Suprapubic skin (tissue), 4 donors: ENCODE data around the gene SCAPER. TPM values are rescaled to one million over a fixed set of nuclear protein-coding genes. Genes with fewer than 3 reads are reported as not detected.
"Not testable (repeated sequence)": the region's sequence is repeated elsewhere in the genome, so short reads cannot be mapped to it uniquely, and the experiment has no call there.

Experiments used
- DNase-seq, 2 donors: peaks; one replicate each; pipeline ENCODE4 v3.0.0-alpha.2; 2019; ENCODE audit warnings: low spot score in 2 of 2
- H3K27ac ChIP-seq: fragments of 200-600 bp; sonication (generic); one replicate; pipeline ENCODE4 v1.5.1; 2019
- H3K27me3 ChIP-seq: fragments of 200-600 bp; sonication (generic); one replicate; pipeline ENCODE4 v1.5.1; 2019
- H3K36me3 ChIP-seq: fragments of 200-600 bp; sonication (generic); one replicate; pipeline ENCODE4 v1.5.1; 2019
- H3K4me1 ChIP-seq: fragments of 200-600 bp; sonication (generic); one replicate; pipeline ENCODE4 v1.5.1; 2019
- H3K4me3 ChIP-seq: fragments of 200-600 bp; sonication (generic); one replicate; pipeline ENCODE4 v1.5.1; 2019; ENCODE audit warnings: mild to moderate bottlenecking
- H3K9me3 ChIP-seq: fragments of 200-600 bp; sonication (generic); one replicate; pipeline ENCODE4 v1.5.1; 2019
- CTCF ChIP-seq, 2 donors: fragments of 200-600 bp in 1 of 2; fragments of 450-650 bp in 1 of 2; sonication (generic) in 1 of 2; IDR thresholded peaks; one replicate each; pipeline ENCODE4 v1.5.1; 2016 to 2019; ENCODE audit warnings: antibody characterized with exemption in 2 of 2, mild to moderate bottlenecking in 1 of 2, moderate library complexity in 1 of 2
- EP300 ChIP-seq: sonication (generic); formaldehyde crosslinking; IDR thresholded peaks from one replicate; pipeline ENCODE4 v1.6.1; 2017; ENCODE audit warnings: antibody characterized with exemption
- POLR2A ChIP-seq, 2 donors: fragments of 450-650 bp; IDR thresholded peaks; one replicate each; pipeline ENCODE4 v1.6.1; 2017; ENCODE audit warnings: antibody characterized with exemption in 2 of 2, mild to moderate bottlenecking in 2 of 2, moderate library complexity in 2 of 2
- POLR2AphosphoS5 ChIP-seq, 3 donors: sonication (generic); formaldehyde crosslinking; IDR thresholded peaks; one replicate each; pipeline ENCODE4 v1.6.1; 2017; ENCODE audit warnings: antibody characterized with exemption in 3 of 3
- WGBS: methylation state at CpG from one replicate; pipeline ENCODE4 v1.1.5; 2018; 5-methylcytosine and 5-hydroxymethylcytosine counted together
- total RNA-seq, 4 donors: library from RNA; depleted of rRNA; stranded (reverse); fragments of >200 nt; gene quantifications; one replicate each; pipeline ENCODE4 v1.1.0, GENCODE V29; 2016

SCAPER gene
- total RNA-seq, 4 donors from 2014 or later, result 26.3 to 61.4 (median 37.3) TPM

- Histone ChIP-seq H3K27me3 (no peaks in the 10 kb centered on the region), H3K4me1 (no peaks in the 10 kb centered on the region), H3K9me3 (no peaks in the 10 kb centered on the region), H3K36me3 (peaks cover 15% of the 10 kb centered on the region), H3K27ac (no peak overlapping the region), H3K4me3 (no peak overlapping the region)
- no peak for TF ChIP-seq POLR2AphosphoS5 (IDR thresholded peaks at IDR 0.05)
- TF ChIP-seq POLR2A (IDR thresholded peaks at IDR 0.05), result no peak
- DNase-seq, result no peak
Measured at GRCh38 chr15:76756381-76756780, 148.8 kb downstream of the SCAPER start.

- no peak for TF ChIP-seq CTCF (IDR thresholded peaks at IDR 0.05)
- TF ChIP-seq EP300, result no peak
- no peak for TF ChIP-seq POLR2AphosphoS5 (IDR thresholded peaks at IDR 0.05)
- TF ChIP-seq POLR2A (IDR thresholded peaks at IDR 0.05), result no peak
- Histone ChIP-seq H3K4me1 (no peaks in the 10 kb centered on the region), H3K9me3 (no peaks in the 10 kb centered on the region), H3K27ac (no peak overlapping the region), H3K4me3 (no peak overlapping the region), H3K36me3 (peaks cover 12% of the 10 kb centered on the region), H3K27me3 (no peaks in the 10 kb centered on the region)
- DNase-seq, result no peak
- 91% methylated on average over 6 of the region's 6 CpGs for WGBS
Measured at GRCh38 chr15:76753771-76754170, 151.4 kb downstream of the SCAPER start.

GRCh38 chr15:76753131-76753530 lies 152.0 kb downstream of the SCAPER start:
- Histone ChIP-seq H3K4me1 (no peaks in the 10 kb centered on the region), H3K9me3 (no peaks in the 10 kb centered on the region), H3K4me3 (no peak overlapping the region), H3K27me3 (no peaks in the 10 kb centered on the region), H3K27ac (no peak overlapping the region), H3K36me3 (peaks cover 10% of the 10 kb centered on the region)
- DNase-seq, result no peak
- WGBS, result 94% methylated on average over 1 of the region's 1 CpG
- TF ChIP-seq POLR2A (IDR thresholded peaks at IDR 0.05) (no peak), EP300 (no peak), POLR2AphosphoS5 (IDR thresholded peaks at IDR 0.05) (no peak)

DNA sequence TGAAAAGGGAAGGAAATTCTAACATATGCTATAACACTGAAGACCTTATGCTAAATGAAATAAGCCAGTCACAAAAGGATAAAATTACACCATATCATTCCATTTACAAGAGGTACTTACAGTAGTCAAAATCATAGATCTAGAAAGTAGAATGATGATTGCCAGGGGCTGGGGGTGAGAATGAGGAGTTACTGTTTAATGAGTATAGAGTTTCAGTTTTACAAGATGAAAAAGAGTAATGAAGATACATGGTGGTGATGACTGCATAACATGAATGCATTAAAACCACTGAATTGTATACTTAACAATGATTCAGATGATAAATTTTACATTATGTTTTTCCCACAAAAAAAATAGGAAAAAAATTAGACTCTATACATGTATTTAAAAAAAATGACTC lies 152.6 kb downstream of the SCAPER start:
- H3K27ac ChIP-seq, result no peak overlapping the region
- H3K4me1 ChIP-seq, result no peaks in the 10 kb centered on the region
- DNase-seq, result no peak
- no peak overlapping the region for H3K4me3 ChIP-seq
- H3K27me3 ChIP-seq, result no peaks in the 10 kb centered on the region
- no peaks in the 10 kb centered on the region for H3K9me3 ChIP-seq
- no peak for TF ChIP-seq EP300
- peaks cover 16% of the 10 kb centered on the region for H3K36me3 ChIP-seq

DNA sequence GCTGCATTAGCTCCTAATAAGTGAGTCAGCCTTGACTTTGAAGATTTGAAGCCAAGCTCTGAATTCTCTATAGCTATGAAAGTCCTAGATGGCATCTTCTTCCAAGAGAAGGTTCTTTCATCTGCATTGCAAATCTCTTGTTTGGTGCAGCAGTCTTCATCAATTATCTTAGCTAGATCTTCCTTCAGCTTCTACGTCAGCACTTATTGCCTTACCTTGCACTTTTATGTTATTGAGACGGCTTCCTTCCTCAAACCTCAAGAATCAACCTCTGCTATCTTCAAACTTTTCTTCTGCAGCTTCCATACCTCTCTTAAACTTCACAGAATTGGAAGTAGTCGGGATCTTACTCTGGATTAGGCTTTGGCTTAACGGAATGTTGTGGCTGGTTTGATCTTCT lies 167.6 kb downstream of the SCAPER start:
- no peak overlapping the region for H3K27ac ChIP-seq
- no peaks in the 10 kb centered on the region for H3K27me3 ChIP-seq
- TF ChIP-seq EP300, result no peak
- TF ChIP-seq POLR2AphosphoS5 (IDR thresholded peaks at IDR 0.05), result no peak
- TF ChIP-seq POLR2A (IDR thresholded peaks at IDR 0.05), result no peak
- TF ChIP-seq CTCF (IDR thresholded peaks at IDR 0.05), result no peak
- H3K36me3 ChIP-seq, result peaks cover 31% of the 10 kb centered on the region
- no peak for DNase-seq
- H3K4me3 ChIP-seq, result no peak overlapping the region
- H3K9me3 ChIP-seq, result no peaks in the 10 kb centered on the region
- WGBS, result 95% methylated on average over 4 of the region's 4 CpGs
- H3K4me1 ChIP-seq, result no peaks in the 10 kb centered on the region

DNA sequence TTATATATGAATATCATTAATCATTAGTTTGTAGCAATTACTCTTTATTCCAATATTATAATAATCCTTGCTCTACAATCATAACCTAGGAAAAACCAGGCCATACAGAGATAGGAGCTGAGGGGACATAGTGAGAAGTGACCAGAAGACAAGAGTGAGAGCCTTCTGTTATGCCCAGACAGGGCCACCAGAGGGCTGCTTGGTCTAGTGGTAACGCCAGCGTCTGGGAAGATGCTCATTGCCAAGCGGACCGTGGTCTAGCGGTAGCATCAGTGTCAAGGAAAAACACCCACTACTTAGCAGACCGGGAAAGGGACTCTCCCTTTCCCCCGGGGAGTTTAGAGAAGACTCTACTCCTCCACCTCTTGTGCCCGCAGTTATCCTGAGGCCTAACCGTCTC lies 172.8 kb downstream of the SCAPER start:
- not testable (repeated sequence) for H3K4me1 ChIP-seq, H3K27ac ChIP-seq, H3K27me3 ChIP-seq, H3K9me3 ChIP-seq, DNase-seq, H3K4me3 ChIP-seq
- WGBS, result 85% methylated on average over 9 of the region's 9 CpGs
- peaks cover 43% of the 10 kb centered on the region for H3K36me3 ChIP-seq

DNA sequence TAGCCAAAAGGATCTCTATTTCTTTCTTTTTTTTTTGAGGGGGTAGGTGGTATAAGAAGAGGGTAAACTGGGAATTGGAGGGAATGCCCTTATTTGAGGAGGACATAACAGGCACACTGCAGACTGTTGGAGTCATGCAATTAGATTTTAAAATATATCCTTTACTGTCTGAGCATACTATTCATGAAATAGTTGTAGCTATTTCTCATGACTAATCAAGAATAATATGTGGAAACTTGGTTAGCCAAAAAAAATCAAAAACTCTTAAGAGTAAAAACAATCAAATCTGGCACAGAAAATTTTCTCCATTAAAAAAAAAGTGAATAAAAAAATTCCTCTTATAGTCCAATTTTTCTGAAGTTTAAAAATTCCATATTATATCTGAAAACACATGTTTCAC lies 174.9 kb downstream of the SCAPER start:
- Histone ChIP-seq H3K4me3 (no peak overlapping the region), H3K27me3 (no peaks in the 10 kb centered on the region), H3K4me1 (no peaks in the 10 kb centered on the region), H3K36me3 (peaks cover 53% of the 10 kb centered on the region), H3K27ac (no peak overlapping the region), H3K9me3 (no peaks in the 10 kb centered on the region)
- TF ChIP-seq POLR2AphosphoS5 (IDR thresholded peaks at IDR 0.05) (no peak), CTCF (IDR thresholded peaks at IDR 0.05) (no peak), POLR2A (IDR thresholded peaks at IDR 0.05) (no peak), EP300 (no peak)
- no peak for DNase-seq
